Stimulated activated naive B cell treated with anti-CD40 and anti-IgM and Interleukin-4, amounts not matched to agents 10 μg/mL and 1 μg/mL and 100 μg/mL, for 72 hours (primary cell): ENCODE results near the gene A3GALT2.
"Not testable (repeated sequence)": the region's sequence is repeated elsewhere in the genome, so short reads cannot be mapped to it uniquely, and the experiment has no call there.

Source experiments
- ATAC-seq, 2 donors: fragments of 150-1000 bp; cut with Tn5 transposase; replicated peaks; 2 replicates each; pipeline ENCODE4 v1.10.0; 2021; ENCODE audit warnings: moderate library complexity in 1 of 2
- DNase-seq: peaks from one replicate; pipeline ENCODE4 v3.0.0; 2021
- H3K27ac Mint-ChIP-seq: one replicate; pipeline ENCODE4 v1.8.0; 2022; ENCODE audit warnings: mild to moderate bottlenecking, mixed read lengths
- H3K27me3 Mint-ChIP-seq, 2 donors: one replicate each; pipeline ENCODE4 v1.8.0; 2022; ENCODE audit warnings: mixed read lengths in 2 of 2
- H3K36me3 Mint-ChIP-seq, 2 donors: one replicate each; pipeline ENCODE4 v1.8.0; 2022; ENCODE audit warnings: mixed read lengths in 2 of 2, mild to moderate bottlenecking in 1 of 2
- H3K4me1 Mint-ChIP-seq, 2 donors: one replicate each; pipeline ENCODE4 v1.8.0; 2022; ENCODE audit warnings: mixed read lengths in 2 of 2, mild to moderate bottlenecking in 1 of 2
- H3K4me3 Mint-ChIP-seq, 2 donors: one replicate each; pipeline ENCODE4 v1.8.0; 2022; ENCODE audit warnings: mild to moderate bottlenecking in 2 of 2, mixed read lengths in 2 of 2, moderate library complexity in 1 of 2
- H3K9me3 Mint-ChIP-seq, 2 donors: one replicate each; pipeline ENCODE4 v1.8.0; 2022; ENCODE audit warnings: mixed read lengths in 2 of 2, mild to moderate bottlenecking in 1 of 2

Gene A3GALT2

GRCh38 chr1:33319949-33320618 lies 814 bp downstream of the A3GALT2 start:
- Mint-ChIP-seq H3K36me3 (peaks cover 2 to 23% of the 10 kb centered on the region in 2 donors), H3K9me3 (no peaks in the 10 kb centered on the region), H3K27ac (no peak overlapping the region), H3K4me1 (peaks cover 0 to 3% of the 10 kb centered on the region in 2 donors), H3K27me3 (peaks cover 0 to 6% of the 10 kb centered on the region in 2 donors), H3K4me3 (no peak overlapping the region)
- DNase-seq (no peak), ATAC-seq (no peak)

DNA sequence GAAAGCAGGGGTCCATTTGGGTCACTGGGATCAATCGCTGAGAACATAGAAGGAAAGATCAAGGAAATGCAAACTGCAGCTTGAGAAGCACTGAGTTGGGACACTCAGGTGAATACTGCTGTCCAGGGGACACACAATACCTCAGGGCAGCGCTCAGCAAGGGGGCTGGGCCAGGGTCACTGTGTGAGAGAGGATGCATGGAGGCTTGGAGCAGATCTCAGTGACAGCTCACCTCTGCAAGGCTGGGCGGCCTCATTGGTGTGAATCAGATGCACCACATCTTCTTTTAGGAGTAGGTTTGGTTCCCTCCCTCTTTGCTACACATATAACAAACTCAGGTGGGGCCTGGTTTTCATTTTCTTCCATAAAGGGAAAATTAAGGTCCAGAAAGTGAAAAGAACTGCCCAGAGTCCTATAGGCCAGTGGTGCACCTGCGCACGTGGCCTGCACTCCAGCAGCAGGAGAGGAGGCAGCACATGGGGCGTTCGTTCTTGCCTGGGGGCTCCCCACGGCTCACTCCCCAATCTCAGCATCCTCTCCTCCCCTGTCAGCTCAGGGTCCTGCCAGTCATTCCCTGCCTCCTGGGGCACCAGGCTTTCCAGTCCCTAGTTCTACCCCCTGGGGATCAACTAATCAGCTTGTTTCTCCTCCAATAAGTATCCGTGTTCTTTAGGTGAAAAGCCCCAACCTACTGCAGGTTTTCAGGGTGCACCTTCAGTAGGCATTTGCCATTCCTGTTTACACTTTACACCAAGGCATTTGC lies 1.5 kb downstream of the A3GALT2 start:
- Mint-ChIP-seq H3K27me3 (peaks cover 0 to 9% of the 10 kb centered on the region in 2 donors), H3K27ac (no peak overlapping the region), H3K9me3 (no peaks in the 10 kb centered on the region), H3K36me3 (peaks cover 0 to 17% of the 10 kb centered on the region in 2 donors), H3K4me1 (peaks cover 0 to 3% of the 10 kb centered on the region in 2 donors), H3K4me3 (no peak overlapping the region)
- ATAC-seq = no peak
- no peak for DNase-seq

GRCh38 chr1:33317946-33318345 lies 3.0 kb downstream of the A3GALT2 start:
- Mint-ChIP-seq H3K27me3 (peaks cover 0 to 11% of the 10 kb centered on the region in 2 donors), H3K9me3 (no peaks in the 10 kb centered on the region), H3K36me3 (peaks cover 0 to 4% of the 10 kb centered on the region in 2 donors), H3K4me3 (no peak overlapping the region), H3K4me1 (no peaks in the 10 kb centered on the region), H3K27ac (no peak overlapping the region)
- no peak for ATAC-seq
- DNase-seq = no peak

GRCh38 chr1:33317354-33317753 lies 3.5 kb downstream of the A3GALT2 start:
- Mint-ChIP-seq H3K4me1 (no peaks in the 10 kb centered on the region), H3K4me3 (no peak overlapping the region), H3K27me3 (peaks cover 0 to 11% of the 10 kb centered on the region in 2 donors), H3K27ac (no peak overlapping the region), H3K36me3 (peaks cover 0 to 4% of the 10 kb centered on the region in 2 donors), H3K9me3 (no peaks in the 10 kb centered on the region)
- ATAC-seq = no peak
- no peak for DNase-seq

- Mint-ChIP-seq H3K4me1 (no peaks in the 10 kb centered on the region), H3K27me3 (peaks cover 4 to 11% of the 10 kb centered on the region in 2 donors), H3K36me3 (peaks cover 0 to 3% of the 10 kb centered on the region in 2 donors), H3K9me3 (no peaks in the 10 kb centered on the region), H3K27ac (no peak overlapping the region), H3K4me3 (no peak overlapping the region)
- ATAC-seq = no peak
- DNase-seq = no peak
Observed at GRCh38 chr1:33316601-33317000, 4.3 kb downstream of the A3GALT2 start.

DNA sequence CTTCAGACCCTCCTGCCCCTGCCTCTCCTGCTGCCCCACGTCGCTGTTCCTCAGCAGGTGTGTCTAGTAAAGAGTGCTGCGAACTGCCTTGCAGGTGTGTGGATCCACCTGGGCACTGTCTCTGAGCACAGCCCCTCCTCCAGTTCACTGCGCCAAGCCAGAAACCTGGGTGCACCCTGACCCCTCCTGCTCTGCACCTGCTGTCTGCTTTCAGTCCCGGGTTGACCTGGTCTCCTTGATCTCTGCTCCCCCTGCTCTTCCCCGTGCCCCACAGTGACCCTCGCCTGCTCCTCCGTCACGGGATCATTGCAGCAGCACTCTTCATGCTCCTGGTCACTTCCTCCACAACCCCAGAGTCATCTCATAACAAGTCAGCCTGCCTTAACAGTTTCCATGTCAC lies 6.5 kb downstream of the A3GALT2 start:
- DNase-seq = no peak
- no peak overlapping the region for H3K27ac Mint-ChIP-seq

GRCh38 chr1:33312413-33312749 lies 8.5 kb downstream of the A3GALT2 start:
- H3K36me3 Mint-ChIP-seq = peaks cover 0 to 4% of the 10 kb centered on the region in 2 donors
- H3K9me3 Mint-ChIP-seq = no peaks in the 10 kb centered on the region
- no peaks in the 10 kb centered on the region for H3K4me1 Mint-ChIP-seq
- ATAC-seq = no peak
- no peak overlapping the region for H3K4me3 Mint-ChIP-seq
- H3K27me3 Mint-ChIP-seq = peaks cover 15 to 17% of the 10 kb centered on the region in 2 donors
- no peak overlapping the region for H3K27ac Mint-ChIP-seq
- DNase-seq = no peak

More for the DNA sequence above, 6.5 kb downstream of the A3GALT2 start:
- Mint-ChIP-seq H3K4me1 (no peaks in the 10 kb centered on the region), H3K27me3 (peaks cover 10 to 11% of the 10 kb centered on the region in 2 donors), H3K4me3 (no peak overlapping the region), H3K9me3 (no peaks in the 10 kb centered on the region), H3K36me3 (no peaks in the 10 kb centered on the region)
- no peak for ATAC-seq

GRCh38 chr1:33311706-33312412 lies 9.0 kb downstream of the A3GALT2 start:
- Mint-ChIP-seq H3K27me3 (peaks cover 15 to 16% of the 10 kb centered on the region in 2 donors), H3K9me3 (no peaks in the 10 kb centered on the region), H3K4me3 (no peak overlapping the region), H3K36me3 (peaks cover 0 to 4% of the 10 kb centered on the region in 2 donors), H3K4me1 (peaks cover 0 to 1% of the 10 kb centered on the region in 2 donors), H3K27ac (no peak overlapping the region)
- ATAC-seq (no peak), DNase-seq (no peak)

DNA sequence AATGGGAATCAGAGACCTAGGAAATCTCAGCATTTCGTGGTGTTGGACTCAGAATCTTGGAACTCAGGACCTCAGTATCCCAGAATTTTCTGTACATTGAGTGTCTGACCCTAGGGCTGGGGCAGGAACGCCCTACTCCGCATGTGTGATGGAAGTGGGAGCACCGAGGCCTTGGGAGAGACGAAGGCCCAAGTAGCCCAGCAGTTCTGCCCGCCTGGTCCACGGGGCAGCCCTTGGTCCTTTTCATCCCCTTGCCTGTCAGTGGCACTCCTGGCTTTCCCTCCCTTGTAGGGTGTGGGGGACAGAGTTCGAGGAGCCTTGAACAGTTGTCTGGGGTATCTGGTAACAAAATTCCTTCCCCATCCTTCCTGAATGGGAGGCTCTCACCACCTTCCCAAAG lies 10.2 kb downstream of the A3GALT2 start:
- peaks cover 17 to 21% of the 10 kb centered on the region in 2 donors for H3K27me3 Mint-ChIP-seq
- no peak overlapping the region for H3K27ac Mint-ChIP-seq
- H3K4me3 Mint-ChIP-seq = no peak overlapping the region
- DNase-seq (no peak), ATAC-seq (no peak)
- H3K9me3 Mint-ChIP-seq = no peaks in the 10 kb centered on the region
- H3K36me3 Mint-ChIP-seq = peaks cover 0 to 4% of the 10 kb centered on the region in 2 donors
- peaks cover 5 to 9% of the 10 kb centered on the region in 2 donors for H3K4me1 Mint-ChIP-seq

DNA sequence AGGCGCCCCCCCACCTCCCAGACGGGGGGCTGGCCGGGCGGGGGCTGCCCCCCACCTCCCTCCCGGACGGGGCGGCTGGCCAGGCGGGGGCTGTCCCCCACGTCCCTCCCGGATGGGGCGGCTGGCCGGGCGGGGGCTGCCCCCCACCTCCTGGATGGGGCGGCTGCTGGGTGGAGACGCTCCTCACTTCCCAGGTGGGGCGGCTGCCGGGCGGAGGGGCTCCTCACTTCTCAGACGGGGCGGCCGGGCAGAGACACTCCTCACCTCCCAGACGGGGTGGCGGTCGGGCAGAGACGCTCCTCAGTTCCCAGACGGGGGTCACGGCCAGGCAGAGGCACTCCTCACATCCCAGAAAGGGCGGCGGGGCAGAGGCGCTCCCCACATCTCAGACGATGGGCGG lies 11.5 kb downstream of the A3GALT2 start:
- H3K27me3 Mint-ChIP-seq = peaks cover 14 to 24% of the 10 kb centered on the region in 2 donors
- not testable (repeated sequence) for H3K9me3 Mint-ChIP-seq, H3K27ac Mint-ChIP-seq, H3K4me3 Mint-ChIP-seq, ATAC-seq, H3K36me3 Mint-ChIP-seq, H3K4me1 Mint-ChIP-seq, DNase-seq

GRCh38 chr1:33307494-33307864 lies 13.4 kb downstream of the A3GALT2 start:
- DNase-seq (no peak), ATAC-seq (no peak)
- Mint-ChIP-seq H3K27me3 (peaks cover 12 to 24% of the 10 kb centered on the region in 2 donors), H3K27ac (no peak overlapping the region), H3K4me3 (no peak overlapping the region), H3K36me3 (peaks cover 4 to 6% of the 10 kb centered on the region in 2 donors), H3K9me3 (peaks cover 0 to under 1% of the 10 kb centered on the region in 2 donors), H3K4me1 (peaks cover 5 to 9% of the 10 kb centered on the region in 2 donors)

- Mint-ChIP-seq H3K27ac (peak overlapping the region; percentile 37), H3K4me1 (peaks cover 5 to 9% of the 10 kb centered on the region in 2 donors), H3K36me3 (peaks cover 4 to 8% of the 10 kb centered on the region in 2 donors), H3K4me3 (peak overlapping the region in 1 of 2 donors; percentile 44), H3K9me3 (peaks cover 0 to 2% of the 10 kb centered on the region in 2 donors), H3K27me3 (peaks cover 12 to 20% of the 10 kb centered on the region in 2 donors)
- DNase-seq (no peak), ATAC-seq (peak; percentile 23 to 31)
Observed at GRCh38 chr1:33306653-33307493, 14.0 kb downstream of the A3GALT2 start.

GRCh38 chr1:33305816-33306652 lies 14.9 kb downstream of the A3GALT2 start:
- Mint-ChIP-seq H3K36me3 (peaks cover 8 to 12% of the 10 kb centered on the region in 2 donors), H3K27ac (peak overlapping the region; percentile 37), H3K4me1 (peaks cover 5 to 9% of the 10 kb centered on the region in 2 donors), H3K9me3 (peaks cover 0 to 2% of the 10 kb centered on the region in 2 donors), H3K27me3 (peaks cover 12 to 14% of the 10 kb centered on the region in 2 donors), H3K4me3 (peak overlapping the region; percentile 26 to 44)
- DNase-seq = no peak
- peak; percentile 38 to 41 for ATAC-seq
